ENCODE measurements around the gene TROAP. TPM values are rescaled to one million over a fixed set of nuclear protein-coding genes. Genes with fewer than 3 reads are reported as not detected.

TROAP gene
- total RNA-seq, 1 experiment from 2014 or later = 135 TPM

DNA sequence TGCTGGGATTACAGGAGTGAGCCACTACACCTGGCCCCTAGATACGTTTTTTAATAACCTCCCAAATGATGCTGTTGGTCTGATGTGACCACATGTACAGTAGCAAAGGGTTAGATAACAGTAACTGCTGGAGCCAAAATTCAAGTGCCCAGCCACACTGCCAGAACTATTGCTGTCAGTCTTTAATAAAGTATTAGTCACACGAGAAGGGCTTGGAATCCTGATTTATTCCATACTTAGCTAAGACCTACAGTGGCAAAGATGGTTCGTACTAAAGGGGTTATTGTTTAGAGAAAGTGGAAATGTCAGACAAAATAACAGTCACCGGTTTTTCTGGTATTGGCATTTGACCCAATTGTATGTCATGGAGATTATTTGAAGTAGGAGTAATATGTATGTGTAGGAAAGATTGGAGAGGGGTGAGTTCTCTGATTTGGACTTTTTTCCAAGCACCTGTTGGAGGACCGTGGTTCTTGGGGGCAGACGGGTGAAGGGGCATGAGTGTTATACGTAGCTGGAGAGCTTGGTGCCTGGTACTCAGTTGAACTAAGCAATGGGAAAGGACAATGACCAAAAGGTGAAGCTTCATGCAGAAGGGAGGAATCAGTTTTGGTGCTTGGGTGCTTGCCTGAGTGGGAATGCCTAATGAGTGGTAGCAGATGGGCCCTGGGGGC, 48.5 kb upstream of the TROAP start:
- no peak overlapping the region for H3K27ac Mint-ChIP-seq (ENCODE audit: unreplicated experiment)
- BruUV-seq (replicated peaks) = no TSS peak
- CTCF ChIA-PET = no interaction called here

DNA sequence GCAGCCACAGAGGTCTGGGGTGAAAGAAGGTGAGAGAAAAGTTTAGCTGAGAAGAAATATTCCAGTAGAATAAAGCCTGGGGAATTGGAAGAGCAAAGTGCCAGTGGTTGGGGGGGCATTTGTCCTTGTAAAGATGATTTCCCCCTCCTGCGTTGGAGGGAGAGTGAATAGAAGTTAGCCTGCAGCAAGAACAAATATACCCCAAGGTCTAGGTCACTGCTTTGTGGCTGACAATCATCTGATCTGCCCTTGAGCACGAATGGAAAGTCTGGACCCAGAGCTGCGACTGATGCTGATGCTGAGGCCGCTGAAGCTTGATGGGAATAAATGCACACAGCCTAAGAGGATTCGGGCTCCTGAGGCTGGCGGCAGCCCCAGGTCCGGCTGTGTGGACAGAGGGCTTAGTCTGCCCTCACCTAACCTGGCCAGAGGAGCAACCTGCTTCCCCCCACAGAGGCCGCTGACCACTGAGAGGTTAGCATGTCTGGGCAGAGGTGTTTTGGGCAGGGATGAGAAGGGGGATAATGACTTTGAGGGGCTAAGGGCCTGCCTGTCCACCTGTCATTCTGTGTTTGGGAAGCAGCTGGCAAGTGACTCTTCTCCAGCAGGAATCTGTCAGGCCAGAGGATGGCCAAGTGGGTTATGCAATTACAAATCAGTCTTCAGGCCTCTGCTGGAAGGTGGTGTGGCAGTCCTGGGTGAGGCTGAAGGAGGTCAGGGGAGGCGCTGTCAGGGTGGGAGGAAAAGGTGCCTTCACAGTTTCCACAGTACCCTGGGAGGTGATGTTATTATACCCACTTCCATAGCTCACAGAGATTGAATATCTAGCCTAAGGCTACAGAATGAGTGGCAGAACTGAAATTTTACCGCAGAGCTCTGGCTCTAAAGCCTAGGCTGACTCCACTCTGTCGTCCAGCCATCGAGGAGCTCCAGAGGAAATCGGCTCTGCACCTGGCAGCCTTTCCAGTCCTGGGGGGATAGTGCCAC, 46.5 kb upstream of the TROAP start:
- Histone ChIP-seq H3K4me1 (peaks cover 4% of the 10 kb centered on the region; the same call in 1 of the 2 replicates), H3K27me3 (replicated peaks; ENCODE audit: control insufficient read depth, insufficient read depth, low read length) (no peaks in the 10 kb centered on the region), H3K4me3 (ENCODE audit: low read depth, low read length) (no peak overlapping the region), H3K36me3 (ENCODE audit: control insufficient read depth, insufficient read depth, low read length) (no peaks in the 10 kb centered on the region; the same call in none of the 2 replicates), H3K9me3 (no peaks in the 10 kb centered on the region)
- intact Hi-C loops (cut with micrococcal nuclease; ENCODE audit: unreplicated experiment) = no loop called here
- ChIA-PET CTCF (interaction anchor here (1.2 to 1.5 kb wide), 3 partner anchors 12 to 71 kb away, joined by 4 to 5 read pairs (median 5); no protein-coding TSS in a partner anchor), POLR2A (no interaction called here)
- H3K9me3 Mint-ChIP-seq (ENCODE audit: unreplicated experiment) = no peaks in the 10 kb centered on the region
- peak overlapping the region; percentile 3 for H3K27ac Mint-ChIP-seq (ENCODE audit: unreplicated experiment)
- no peaks in the 10 kb centered on the region for H3K27me3 Mint-ChIP-seq (ENCODE audit: insufficient read depth, unreplicated experiment)
- TF ChIP-seq, protein P1, sequence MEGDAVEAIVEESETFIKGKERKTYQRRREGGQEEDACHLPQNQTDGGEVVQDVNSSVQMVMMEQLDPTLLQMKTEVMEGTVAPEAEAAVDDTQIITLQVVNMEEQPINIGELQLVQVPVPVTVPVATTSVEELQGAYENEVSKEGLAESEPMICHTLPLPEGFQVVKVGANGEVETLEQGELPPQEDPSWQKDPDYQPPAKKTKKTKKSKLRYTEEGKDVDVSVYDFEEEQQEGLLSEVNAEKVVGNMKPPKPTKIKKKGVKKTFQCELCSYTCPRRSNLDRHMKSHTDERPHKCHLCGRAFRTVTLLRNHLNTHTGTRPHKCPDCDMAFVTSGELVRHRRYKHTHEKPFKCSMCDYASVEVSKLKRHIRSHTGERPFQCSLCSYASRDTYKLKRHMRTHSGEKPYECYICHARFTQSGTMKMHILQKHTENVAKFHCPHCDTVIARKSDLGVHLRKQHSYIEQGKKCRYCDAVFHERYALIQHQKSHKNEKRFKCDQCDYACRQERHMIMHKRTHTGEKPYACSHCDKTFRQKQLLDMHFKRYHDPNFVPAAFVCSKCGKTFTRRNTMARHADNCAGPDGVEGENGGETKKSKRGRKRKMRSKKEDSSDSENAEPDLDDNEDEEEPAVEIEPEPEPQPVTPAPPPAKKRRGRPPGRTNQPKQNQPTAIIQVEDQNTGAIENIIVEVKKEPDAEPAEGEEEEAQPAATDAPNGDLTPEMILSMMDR (IDR thresholded peaks at IDR 0.05; ENCODE audit: insufficient read depth in 1 of 2, low read depth in 1 of 2, low read length in 1 of 2, severe bottlenecking in 1 of 2, unreplicated experiment in 1 of 2) = no peak
- no peak overlapping the region for H3K4me3 Mint-ChIP-seq (ENCODE audit: unreplicated experiment)
- DNase-seq = no peak
- peaks cover 36% of the 10 kb centered on the region for H3K36me3 Mint-ChIP-seq (ENCODE audit: insufficient read depth, unreplicated experiment)
- BruUV-seq (replicated peaks) = no TSS peak
- peaks cover 5% of the 10 kb centered on the region for H3K4me1 Mint-ChIP-seq (ENCODE audit: low read depth, unreplicated experiment)

More for the DNA sequence above, 48.5 kb upstream of the TROAP start:
- no peaks in the 10 kb centered on the region for H3K9me3 Mint-ChIP-seq (ENCODE audit: unreplicated experiment)
- TF ChIP-seq, protein P1 (IDR thresholded peaks at IDR 0.05; ENCODE audit: insufficient read depth in 1 of 2, low read depth in 1 of 2, low read length in 1 of 2, severe bottlenecking in 1 of 2, unreplicated experiment in 1 of 2) = no peak
- intact Hi-C loops (cut with micrococcal nuclease; ENCODE audit: unreplicated experiment) = no loop called here
- Histone ChIP-seq H3K4me1 (peaks cover under 1% of the 10 kb centered on the region; the same call in 1 of the 2 replicates), H3K4me3 (ENCODE audit: low read depth, low read length) (no peak overlapping the region), H3K27me3 (replicated peaks; ENCODE audit: control insufficient read depth, insufficient read depth, low read length) (no peaks in the 10 kb centered on the region), H3K36me3 (ENCODE audit: control insufficient read depth, insufficient read depth, low read length) (peaks cover 7% of the 10 kb centered on the region), H3K9me3 (no peaks in the 10 kb centered on the region)
- DNase-seq = no peak
- POLR2A ChIA-PET = no interaction called here
- no peaks in the 10 kb centered on the region for H3K27me3 Mint-ChIP-seq (ENCODE audit: insufficient read depth, unreplicated experiment)
- H3K36me3 Mint-ChIP-seq (ENCODE audit: insufficient read depth, unreplicated experiment) = peaks cover 56% of the 10 kb centered on the region
- no peaks in the 10 kb centered on the region for H3K4me1 Mint-ChIP-seq (ENCODE audit: low read depth, unreplicated experiment)
- H3K4me3 Mint-ChIP-seq (ENCODE audit: unreplicated experiment) = no peak overlapping the region

DNA sequence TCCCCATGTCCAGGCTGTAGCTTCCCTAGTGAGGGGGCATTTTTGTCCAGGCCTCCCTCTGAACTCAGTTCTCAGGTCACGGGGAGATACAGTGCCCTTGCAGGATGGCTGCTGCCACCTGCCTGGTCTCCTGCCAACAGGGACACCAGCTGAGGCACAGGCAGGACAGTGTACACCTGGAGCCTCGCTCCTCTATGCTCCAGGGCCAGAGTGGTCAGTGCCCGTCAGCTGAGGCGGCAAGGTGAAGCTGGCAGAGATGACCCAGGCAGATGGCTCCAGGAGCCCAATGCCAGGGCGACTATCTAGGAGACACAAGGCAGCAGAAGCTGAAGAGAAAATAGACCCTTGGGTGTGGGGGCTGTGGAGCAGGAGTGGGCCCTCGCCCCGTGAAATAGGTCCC, 45.6 kb upstream of the TROAP start:
- H3K9me3 ChIP-seq = no peaks in the 10 kb centered on the region
- TF ChIP-seq, protein P1 (IDR thresholded peaks at IDR 0.05; ENCODE audit: insufficient read depth in 1 of 2, low read depth in 1 of 2, low read length in 1 of 2, severe bottlenecking in 1 of 2, unreplicated experiment in 1 of 2) = no peak
- Mint-ChIP-seq H3K36me3 (ENCODE audit: insufficient read depth, unreplicated experiment) (peaks cover 27% of the 10 kb centered on the region), H3K27ac (ENCODE audit: unreplicated experiment) (no peak overlapping the region), H3K9me3 (ENCODE audit: unreplicated experiment) (no peaks in the 10 kb centered on the region), H3K4me3 (ENCODE audit: unreplicated experiment) (no peak overlapping the region), H3K4me1 (ENCODE audit: low read depth, unreplicated experiment) (peaks cover 10% of the 10 kb centered on the region), H3K27me3 (ENCODE audit: insufficient read depth, unreplicated experiment) (no peaks in the 10 kb centered on the region)
- intact Hi-C loops (cut with micrococcal nuclease; ENCODE audit: unreplicated experiment) = no loop called here
- peaks cover 6% of the 10 kb centered on the region; the same call in 1 of the 2 replicates for H3K4me1 ChIP-seq
- no peak overlapping the region for H3K4me3 ChIP-seq (ENCODE audit: low read depth, low read length)
- H3K36me3 ChIP-seq (ENCODE audit: control insufficient read depth, insufficient read depth, low read length) = no peaks in the 10 kb centered on the region; the same call in none of the 2 replicates
- ChIA-PET CTCF (interaction anchor here (0.6 to 1.5 kb wide), 4 partner anchors 11 to 368 kb away, joined by 4 to 6 read pairs (median 5); no protein-coding TSS in a partner anchor), POLR2A (no interaction called here)
- no peaks in the 10 kb centered on the region for H3K27me3 ChIP-seq (replicated peaks; ENCODE audit: control insufficient read depth, insufficient read depth, low read length)
- DNase-seq = no peak
- BruUV-seq (replicated peaks) = no TSS peak
